Measurements from ENCODE around the gene TRMT44. TPM values are rescaled to one million over a fixed set of nuclear protein-coding genes. Genes with fewer than 3 reads are reported as not detected.

Gene TRMT44
- total and polyA plus RNA-seq, 2 of the 13 experiments (the other 11 are each of a cell fraction or from before 2014, with no cell fraction given) = 5.8 to 8.6 TPM

DNA sequence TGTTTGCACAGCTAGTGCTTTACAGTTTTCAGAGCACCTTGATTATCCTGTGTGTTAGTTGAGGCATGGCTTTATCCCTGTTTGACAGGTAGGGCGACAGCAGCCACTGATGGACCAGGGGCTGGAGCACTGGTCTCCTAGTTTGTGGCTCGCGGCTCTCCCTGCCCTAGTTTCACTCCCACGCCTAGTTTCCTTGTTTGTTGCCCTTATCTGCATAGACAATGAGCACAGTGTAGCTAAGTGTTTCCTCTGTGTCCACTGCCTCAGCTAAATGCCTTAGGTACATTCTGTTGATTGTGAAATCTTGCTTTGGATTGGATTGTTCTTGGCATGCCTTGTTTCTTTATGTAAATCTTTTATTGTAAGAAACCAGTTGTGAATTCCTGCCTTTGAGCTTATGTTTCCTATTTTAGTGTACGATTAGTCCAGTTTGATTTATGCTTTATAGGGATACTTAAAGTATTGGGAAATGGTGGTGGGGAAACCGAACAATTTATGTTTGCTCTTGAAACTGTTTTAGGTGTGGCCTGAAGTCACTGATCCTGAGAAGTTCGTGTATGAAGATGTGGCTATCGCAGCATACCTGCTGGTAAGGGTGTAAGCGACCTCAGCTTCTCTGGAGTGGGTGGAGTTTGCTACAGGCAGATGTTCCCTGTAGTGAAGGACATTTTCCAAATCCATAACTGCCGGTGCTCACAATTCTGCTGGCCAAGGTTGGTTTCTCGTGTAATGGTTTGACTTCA, 11.0 kb downstream of the TRMT44 start:
- no peak overlapping the region for H3K4me3 ChIP-seq (replicated peaks in 1 of 3; ENCODE audit: insufficient read depth in 1 of 3, low read depth in 2 of 3, low read length in 3 of 3)
- intact Hi-C loops (cut with micrococcal nuclease; ENCODE audit: unreplicated experiment) = no loop called here
- H2AFZ ChIP-seq (ENCODE audit: low read length) = no peak overlapping the region
- ChIA-PET CTCF (ENCODE audit: low intra/inter-chr PET ratio, low total read pairs) (no interaction called here), POLR2A (no interaction called here)
- H3K9ac ChIP-seq (ENCODE audit: insufficient read depth, low read depth, low read length) = no peak overlapping the region
- FAIRE-seq (no peak), ATAC-seq (no peak), DNase-seq (ENCODE audit: low spot score) (no peak)
- H3K4me1 ChIP-seq (ENCODE audit: insufficient read depth, low read length) = no peaks in the 10 kb centered on the region
- no peaks in the 10 kb centered on the region for H3K79me2 ChIP-seq (ENCODE audit: insufficient read depth, low read length)
- no peaks in the 10 kb centered on the region for H3K9me3 ChIP-seq (ENCODE audit: low read length)
- H4K20me1 ChIP-seq (ENCODE audit: insufficient read depth, low read length) = no peaks in the 10 kb centered on the region
- TF ChIP-seq CEBPB (IDR thresholded peaks at IDR 0.05; ENCODE audit: borderline replicate concordance, low read depth, low read length) = 0 out of 2 replicates have a peak, but pooled peaks have one; percentile 26
- no peak for TF ChIP-seq KLF12 (CRISPR knock-in tag; IDR thresholded peaks at IDR 0.05; ENCODE audit: borderline replicate concordance)
- WGBS (ENCODE audit: low lambda C conversion rate) = 95% methylated on average over 9 of the region's 11 CpGs
- H3K27ac ChIP-seq (ENCODE audit: extremely low read length, insufficient read depth, low read length) = no peak overlapping the region
- H3K27me3 ChIP-seq (ENCODE audit: control insufficient read depth in 1 of 2, insufficient read depth in 2 of 2, low read length in 2 of 2) = no peaks in the 10 kb centered on the region
- no peak overlapping the region for H3K4me2 ChIP-seq (ENCODE audit: low read depth, low read length)
- peaks cover 32 to 83% of the 10 kb centered on the region in 2 experiments; a peak in 4 of 5 replicates for H3K36me3 ChIP-seq (replicated peaks in 1 of 2; ENCODE audit: control insufficient read depth in 1 of 2, insufficient read depth in 2 of 2, low read length in 2 of 2)
- in situ Hi-C loops (cut with HindIII; ENCODE audit: extremely low pct_ligation_motif_present, low pct_unique_long_range_greater_than_20kb) = no loop called here
- no TSS peak for BruUV-seq (replicated peaks)

DNA sequence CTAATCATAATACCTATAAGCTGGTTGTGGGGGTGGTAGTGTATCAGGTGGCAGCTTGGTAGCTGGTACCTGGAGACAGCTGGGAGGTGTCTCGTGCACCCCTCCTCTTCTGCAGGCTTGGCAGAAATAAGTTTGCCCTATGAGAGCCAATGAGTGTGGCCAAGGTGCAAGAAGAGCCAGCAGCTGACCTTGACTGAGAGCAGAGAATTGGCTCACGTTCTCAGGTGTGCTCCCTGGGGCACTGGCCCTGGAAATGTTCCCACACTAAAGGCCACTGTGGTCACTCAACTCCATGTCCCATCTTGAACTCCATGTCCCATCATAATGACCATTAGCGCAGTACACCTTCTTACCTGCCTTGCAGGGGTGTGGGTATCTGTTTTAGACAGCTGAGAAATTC, 13.4 kb downstream of the TRMT44 start:
- no peak overlapping the region for H2AFZ ChIP-seq (ENCODE audit: low read length)
- no peaks in the 10 kb centered on the region for H3K4me1 ChIP-seq (ENCODE audit: insufficient read depth, low read length)
- no peak overlapping the region for H3K9ac ChIP-seq (ENCODE audit: insufficient read depth, low read depth, low read length)
- no TSS peak for BruUV-seq (replicated peaks)
- no peak for FAIRE-seq
- intact Hi-C loops (cut with micrococcal nuclease; ENCODE audit: unreplicated experiment) (no loop called here), in situ Hi-C loops (cut with HindIII; ENCODE audit: extremely low pct_ligation_motif_present, low pct_unique_long_range_greater_than_20kb) (no loop called here)
- H3K9me3 ChIP-seq (ENCODE audit: low read length) = no peaks in the 10 kb centered on the region
- DNase-seq (ENCODE audit: low spot score) = no peak
- no peak overlapping the region for H3K4me3 ChIP-seq (replicated peaks in 1 of 3; ENCODE audit: insufficient read depth in 1 of 3, low read depth in 2 of 3, low read length in 3 of 3)
- ChIA-PET POLR2A (no interaction called here), CTCF (ENCODE audit: low intra/inter-chr PET ratio, low total read pairs) (no interaction called here)
- H3K27me3 ChIP-seq (ENCODE audit: control insufficient read depth in 1 of 2, insufficient read depth in 2 of 2, low read length in 2 of 2) = no peaks in the 10 kb centered on the region
- H3K27ac ChIP-seq (ENCODE audit: extremely low read length, insufficient read depth, low read length) = no peak overlapping the region
- no peaks in the 10 kb centered on the region for H3K79me2 ChIP-seq (ENCODE audit: insufficient read depth, low read length)
- 100% methylated on average over 3 of the region's 3 CpGs for WGBS (ENCODE audit: low lambda C conversion rate)
- H4K20me1 ChIP-seq (ENCODE audit: insufficient read depth, low read length) = no peaks in the 10 kb centered on the region
- peaks cover 29 to 80% of the 10 kb centered on the region in 2 experiments for H3K36me3 ChIP-seq (replicated peaks in 1 of 2; ENCODE audit: control insufficient read depth in 1 of 2, insufficient read depth in 2 of 2, low read length in 2 of 2)
- ATAC-seq = no peak
- H3K4me2 ChIP-seq (ENCODE audit: low read depth, low read length) = no peak overlapping the region
- no peak for TF ChIP-seq TGIF2 (CRISPR knock-in tag; IDR thresholded peaks at IDR 0.05)
